Measurements from ENCODE around the gene TANGO2. TPM values are rescaled to one million over a fixed set of nuclear protein-coding genes. Genes with fewer than 3 reads are reported as not detected.

TANGO2 gene
- total and polyA plus RNA-seq, 9 of the 15 experiments (the other 6 are each of a cell fraction or from before 2014, with no cell fraction given): 15.5 to 94.9 (median 70.1) TPM

DNA sequence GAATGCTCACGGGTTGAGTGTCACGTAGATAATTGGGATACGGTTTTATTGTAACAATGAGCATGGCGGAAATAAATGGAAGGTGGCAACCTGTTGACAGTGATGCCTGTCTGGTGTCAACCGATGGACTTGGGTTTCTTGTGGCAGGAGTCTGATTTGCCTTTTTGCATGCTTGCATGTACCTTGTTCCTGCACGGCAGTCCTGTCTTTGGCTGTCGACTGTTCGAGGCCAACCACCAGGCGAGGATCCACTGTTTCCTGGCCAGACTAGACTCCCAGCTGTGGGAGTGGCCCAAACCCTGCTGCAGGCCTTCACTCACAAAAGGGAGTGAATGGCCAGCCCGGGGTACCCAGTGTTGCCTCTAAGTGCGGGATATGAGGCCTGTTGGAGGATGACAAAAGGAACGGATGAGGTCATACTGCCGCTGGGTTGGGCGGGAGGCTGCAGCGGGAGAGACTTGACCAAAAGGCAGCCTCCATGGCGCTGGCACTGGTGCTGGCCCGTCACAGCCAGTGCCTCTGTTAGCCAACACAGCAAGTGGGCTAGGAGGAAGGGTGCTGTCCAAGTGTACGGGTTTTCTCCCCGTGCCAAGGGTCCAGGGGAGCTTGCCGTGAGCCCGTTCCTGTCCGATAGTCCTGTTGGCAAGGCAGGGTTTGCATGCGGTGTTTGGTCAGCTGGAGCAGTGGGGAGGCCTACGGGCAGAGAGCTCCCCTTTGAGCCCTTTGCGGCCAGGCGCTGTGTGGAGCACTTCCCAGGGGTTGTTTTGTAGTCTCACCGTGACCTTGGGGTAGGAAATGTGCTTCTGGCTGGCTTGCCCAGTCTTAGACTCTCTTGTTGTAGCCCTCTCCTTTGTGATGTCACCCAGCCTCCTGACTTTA, 60.1 kb downstream of the TANGO2 start (continued):
- TF ChIP-seq ZNF764 (CRISPR knock-in tag; IDR thresholded peaks at IDR 0.05; ENCODE audit: low read depth) (peak; percentile 70), TRIM28 (IDR thresholded peaks at IDR 0.05) (no peak), DDX20 (tag; IDR thresholded peaks at IDR 0.05; ENCODE audit: low read depth) (no peak), BMI1 (IDR thresholded peaks at IDR 0.05; ENCODE audit: low read length) (no peak), CHD1 (IDR thresholded peaks at IDR 0.05; ENCODE audit: low read length) (peak; percentile 99), MTF1 (CRISPR knock-in tag; IDR thresholded peaks at IDR 0.05; ENCODE audit: borderline replicate concordance) (no peak; the same call in 1 of the 2 replicates), ZNF785 (CRISPR knock-in tag; IDR thresholded peaks at IDR 0.05) (no peak), IFI16 (CRISPR knock-in tag; IDR thresholded peaks at IDR 0.05) (peak; percentile 77), SRF (CRISPR knock-in tag; IDR thresholded peaks at IDR 0.05) (peak in 1 of 2 experiments; percentile 43; a peak in 1 of 4 replicates), ZNF75A (CRISPR knock-in tag; IDR thresholded peaks at IDR 0.05) (peak; percentile 59; the same call in 1 of the 2 replicates), MXI1 (IDR thresholded peaks at IDR 0.05; ENCODE audit: low read depth, low read length) (0 out of 2 replicates have a peak, but pooled peaks have one; percentile 43), CREB1 (IDR thresholded peaks at IDR 0.05) (no peak), CREB1 (CRISPR knock-in tag; IDR thresholded peaks at IDR 0.05) (no peak), ETS2 (tag; IDR thresholded peaks at IDR 0.05; ENCODE audit: borderline replicate concordance, poor library complexity, severe bottlenecking) (no peak), SNIP1 (IDR thresholded peaks at IDR 0.05; ENCODE audit: low read depth) (no peak)
- TF ChIP-seq, protein P1, sequence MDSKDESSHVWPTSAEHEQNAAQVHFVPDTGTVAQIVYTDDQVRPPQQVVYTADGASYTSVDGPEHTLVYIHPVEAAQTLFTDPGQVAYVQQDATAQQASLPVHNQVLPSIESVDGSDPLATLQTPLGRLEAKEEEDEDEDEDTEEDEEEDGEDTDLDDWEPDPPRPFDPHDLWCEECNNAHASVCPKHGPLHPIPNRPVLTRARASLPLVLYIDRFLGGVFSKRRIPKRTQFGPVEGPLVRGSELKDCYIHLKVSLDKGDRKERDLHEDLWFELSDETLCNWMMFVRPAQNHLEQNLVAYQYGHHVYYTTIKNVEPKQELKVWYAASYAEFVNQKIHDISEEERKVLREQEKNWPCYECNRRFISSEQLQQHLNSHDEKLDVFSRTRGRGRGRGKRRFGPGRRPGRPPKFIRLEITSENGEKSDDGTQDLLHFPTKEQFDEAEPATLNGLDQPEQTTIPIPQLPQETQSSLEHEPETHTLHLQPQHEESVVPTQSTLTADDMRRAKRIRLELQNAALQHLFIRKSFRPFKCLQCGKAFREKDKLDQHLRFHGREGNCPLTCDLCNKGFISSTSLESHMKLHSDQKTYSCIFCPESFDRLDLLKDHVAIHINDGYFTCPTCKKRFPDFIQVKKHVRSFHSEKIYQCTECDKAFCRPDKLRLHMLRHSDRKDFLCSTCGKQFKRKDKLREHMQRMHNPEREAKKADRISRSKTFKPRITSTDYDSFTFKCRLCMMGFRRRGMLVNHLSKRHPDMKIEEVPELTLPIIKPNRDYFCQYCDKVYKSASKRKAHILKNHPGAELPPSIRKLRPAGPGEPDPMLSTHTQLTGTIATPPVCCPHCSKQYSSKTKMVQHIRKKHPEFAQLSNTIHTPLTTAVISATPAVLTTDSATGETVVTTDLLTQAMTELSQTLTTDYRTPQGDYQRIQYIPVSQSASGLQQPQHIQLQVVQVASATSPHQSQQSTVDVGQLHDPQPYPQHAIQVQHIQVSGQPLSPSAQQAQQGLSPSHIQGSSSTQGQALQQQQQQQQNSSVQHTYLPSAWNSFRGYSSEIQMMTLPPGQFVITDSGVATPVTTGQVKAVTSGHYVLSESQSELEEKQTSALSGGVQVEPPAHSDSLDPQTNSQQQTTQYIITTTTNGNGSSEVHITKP (IDR thresholded peaks at IDR 0.05; ENCODE audit: partially characterized antibody): no peak
- TF ChIP-seq, protein P2, sequence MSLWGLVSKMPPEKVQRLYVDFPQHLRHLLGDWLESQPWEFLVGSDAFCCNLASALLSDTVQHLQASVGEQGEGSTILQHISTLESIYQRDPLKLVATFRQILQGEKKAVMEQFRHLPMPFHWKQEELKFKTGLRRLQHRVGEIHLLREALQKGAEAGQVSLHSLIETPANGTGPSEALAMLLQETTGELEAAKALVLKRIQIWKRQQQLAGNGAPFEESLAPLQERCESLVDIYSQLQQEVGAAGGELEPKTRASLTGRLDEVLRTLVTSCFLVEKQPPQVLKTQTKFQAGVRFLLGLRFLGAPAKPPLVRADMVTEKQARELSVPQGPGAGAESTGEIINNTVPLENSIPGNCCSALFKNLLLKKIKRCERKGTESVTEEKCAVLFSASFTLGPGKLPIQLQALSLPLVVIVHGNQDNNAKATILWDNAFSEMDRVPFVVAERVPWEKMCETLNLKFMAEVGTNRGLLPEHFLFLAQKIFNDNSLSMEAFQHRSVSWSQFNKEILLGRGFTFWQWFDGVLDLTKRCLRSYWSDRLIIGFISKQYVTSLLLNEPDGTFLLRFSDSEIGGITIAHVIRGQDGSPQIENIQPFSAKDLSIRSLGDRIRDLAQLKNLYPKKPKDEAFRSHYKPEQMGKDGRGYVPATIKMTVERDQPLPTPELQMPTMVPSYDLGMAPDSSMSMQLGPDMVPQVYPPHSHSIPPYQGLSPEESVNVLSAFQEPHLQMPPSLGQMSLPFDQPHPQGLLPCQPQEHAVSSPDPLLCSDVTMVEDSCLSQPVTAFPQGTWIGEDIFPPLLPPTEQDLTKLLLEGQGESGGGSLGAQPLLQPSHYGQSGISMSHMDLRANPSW (CRISPR knock-in tag; IDR thresholded peaks at IDR 0.05): peak; percentile 98

Measured in K562 (cell line).